ENCODE data around the gene SLC45A1. TPM values are rescaled to one million over a fixed set of nuclear protein-coding genes. Genes with fewer than 3 reads are reported as not detected.

Gene SLC45A1
- total RNA-seq, 2 experiments from 2014 or later: 0.52 to 0.74 TPM

DNA sequence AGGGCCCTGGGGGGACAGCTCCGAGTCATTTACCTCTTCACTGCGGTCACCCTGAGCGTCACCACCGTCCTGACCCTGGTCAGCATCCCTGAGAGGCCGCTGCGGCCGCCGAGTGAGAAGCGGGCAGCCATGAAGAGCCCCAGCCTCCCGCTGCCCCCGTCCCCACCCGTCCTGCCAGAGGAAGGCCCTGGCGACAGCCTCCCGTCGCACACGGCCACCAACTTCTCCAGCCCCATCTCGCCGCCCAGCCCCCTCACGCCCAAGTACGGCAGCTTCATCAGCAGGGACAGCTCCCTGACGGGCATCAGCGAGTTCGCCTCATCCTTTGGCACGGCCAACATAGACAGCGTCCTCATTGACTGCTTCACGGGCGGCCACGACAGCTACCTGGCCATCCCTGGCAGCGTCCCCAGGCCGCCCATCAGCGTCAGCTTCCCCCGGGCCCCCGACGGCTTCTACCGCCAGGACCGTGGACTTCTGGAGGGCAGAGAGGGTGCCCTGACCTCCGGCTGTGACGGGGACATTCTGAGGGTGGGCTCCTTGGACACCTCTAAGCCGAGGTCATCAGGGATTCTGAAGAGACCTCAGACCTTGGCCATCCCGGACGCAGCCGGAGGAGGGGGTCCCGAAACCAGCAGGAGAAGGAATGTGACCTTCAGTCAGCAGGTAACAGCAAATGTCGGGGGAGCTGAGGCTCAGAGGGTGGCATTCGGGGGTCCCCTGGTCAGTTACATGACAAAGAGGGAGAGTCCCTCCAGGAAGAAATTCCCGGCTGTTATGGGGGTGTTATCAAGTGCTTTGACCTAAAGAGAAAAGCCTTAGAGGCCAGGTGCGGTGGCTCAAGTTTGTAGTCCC, 12.6 kb downstream of the SLC45A1 start:
- CTCF ChIA-PET: no interaction called here
- Mint-ChIP-seq H3K4me3 (no peak overlapping the region), H3K27ac (no peak overlapping the region), H3K36me3 (ENCODE audit: low read depth) (no peaks in the 10 kb centered on the region), H3K9me3 (no peaks in the 10 kb centered on the region), H3K4me1 (ENCODE audit: low read depth) (no peaks in the 10 kb centered on the region), H3K27me3 (ENCODE audit: low read depth) (no peaks in the 10 kb centered on the region)
- intact Hi-C loops (cut with micrococcal nuclease): no loop called here
- DNase-seq: no peak

DNA sequence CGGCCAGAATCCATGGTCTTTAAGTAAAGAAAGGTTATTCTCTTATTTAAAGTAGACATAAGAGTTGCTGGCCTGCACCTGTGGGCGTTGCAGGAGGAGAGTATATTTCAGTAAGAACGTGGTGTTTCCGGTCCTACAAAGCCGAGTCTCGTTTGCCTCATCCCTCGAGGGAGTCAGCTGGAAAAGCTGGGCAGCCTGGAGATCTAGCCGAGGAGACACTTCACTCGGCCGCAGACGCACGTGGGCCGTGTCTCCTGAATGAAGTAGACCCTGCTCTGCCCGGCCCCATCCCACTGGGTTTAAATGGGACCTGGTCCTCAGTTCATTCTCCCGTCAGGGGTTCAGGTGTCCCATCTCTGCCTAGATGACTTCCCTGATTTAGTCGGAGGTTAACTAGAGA, 14.9 kb downstream of the SLC45A1 start:
- H3K4me1 Mint-ChIP-seq (ENCODE audit: low read depth): no peaks in the 10 kb centered on the region
- no peak overlapping the region for H3K27ac Mint-ChIP-seq
- H3K4me3 Mint-ChIP-seq: no peak overlapping the region
- no peaks in the 10 kb centered on the region for H3K27me3 Mint-ChIP-seq (ENCODE audit: low read depth)
- peaks cover 2% of the 10 kb centered on the region for H3K36me3 Mint-ChIP-seq (ENCODE audit: low read depth)
- peaks cover 3% of the 10 kb centered on the region for H3K9me3 Mint-ChIP-seq
- no peak for DNase-seq
- intact Hi-C loops (cut with micrococcal nuclease): no loop called here
- CTCF ChIA-PET: no interaction called here

DNA sequence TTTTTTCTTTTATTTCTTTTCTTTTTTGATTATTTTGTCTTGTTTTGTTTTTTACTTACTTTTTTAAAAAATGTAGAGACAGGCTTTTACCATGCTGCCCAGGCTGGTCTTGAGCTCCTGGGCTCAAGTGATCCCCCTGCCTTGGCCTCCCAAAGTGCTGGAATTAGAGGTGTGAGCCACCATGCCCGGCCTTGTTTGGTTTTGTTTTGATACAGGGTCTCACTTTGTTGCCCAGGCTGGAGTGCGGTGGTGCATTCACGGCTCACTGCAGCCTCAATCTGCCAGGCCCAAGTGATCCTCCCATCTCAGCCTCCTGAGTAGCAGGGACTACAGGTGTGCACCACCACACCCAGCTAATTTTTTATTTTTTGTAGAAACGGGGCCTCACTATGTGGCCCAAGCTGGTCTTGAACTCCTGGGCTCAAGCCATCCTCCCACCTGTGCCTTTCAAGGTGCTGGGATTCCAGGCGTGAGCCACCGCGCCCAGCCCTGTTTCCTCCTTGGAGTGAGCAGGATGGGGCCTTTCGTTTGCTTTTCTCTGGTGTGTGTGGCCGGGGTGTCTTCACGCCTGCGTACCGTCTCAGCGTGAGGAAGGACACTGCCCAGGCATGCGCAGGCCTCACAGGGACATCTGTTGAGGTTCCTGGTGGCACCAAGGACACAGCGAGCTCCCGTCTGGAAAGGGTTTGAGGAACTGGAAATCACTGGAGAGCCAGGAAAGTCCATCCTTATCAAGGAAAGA, 15.5 kb downstream of the SLC45A1 start:
- intact Hi-C loops (cut with micrococcal nuclease): no loop called here
- H3K4me1 Mint-ChIP-seq (ENCODE audit: low read depth): no peaks in the 10 kb centered on the region
- DNase-seq: no peak
- CTCF ChIA-PET: interaction anchor here (1.1 kb wide), 1 partner anchor 319 kb away, joined by 3 read pairs; no protein-coding TSS in a partner anchor
- peaks cover 3% of the 10 kb centered on the region for H3K9me3 Mint-ChIP-seq
- H3K27ac Mint-ChIP-seq: no peak overlapping the region
- no peak overlapping the region for H3K4me3 Mint-ChIP-seq
- H3K27me3 Mint-ChIP-seq (ENCODE audit: low read depth): no peaks in the 10 kb centered on the region
- peaks cover 2% of the 10 kb centered on the region for H3K36me3 Mint-ChIP-seq (ENCODE audit: low read depth)

GRCh38 chr1:8334106-8334851, 16.4 kb downstream of the SLC45A1 start:
- Mint-ChIP-seq H3K27me3 (ENCODE audit: low read depth) (no peaks in the 10 kb centered on the region), H3K36me3 (ENCODE audit: low read depth) (peaks cover 2% of the 10 kb centered on the region), H3K27ac (no peak overlapping the region), H3K9me3 (peaks cover 3% of the 10 kb centered on the region), H3K4me3 (no peak overlapping the region), H3K4me1 (ENCODE audit: low read depth) (no peaks in the 10 kb centered on the region)
- CTCF ChIA-PET: interaction anchor here (1.1 kb wide), 1 partner anchor 319 kb away, joined by 3 read pairs; no protein-coding TSS in a partner anchor
- intact Hi-C loops (cut with micrococcal nuclease): no loop called here
- no peak for DNase-seq

DNA sequence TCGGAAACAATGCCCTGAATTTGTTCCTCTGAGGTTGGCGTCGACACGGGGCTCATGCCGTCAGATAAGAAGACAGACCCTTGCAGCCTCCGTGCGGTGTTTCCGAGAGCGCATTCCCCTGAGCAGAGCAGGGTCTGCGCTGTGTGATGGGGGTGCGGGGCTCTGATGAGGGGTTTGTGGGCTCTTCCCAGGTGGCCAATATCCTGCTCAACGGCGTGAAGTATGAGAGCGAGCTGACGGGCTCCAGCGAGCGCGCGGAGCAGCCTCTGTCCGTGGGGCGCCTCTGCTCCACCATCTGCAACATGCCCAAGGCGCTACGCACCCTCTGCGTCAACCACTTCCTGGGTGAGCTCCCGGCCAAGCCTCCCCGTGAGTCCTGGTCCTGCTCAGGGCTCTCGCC, 17.3 kb downstream of the SLC45A1 start:
- no peak for DNase-seq
- CTCF ChIA-PET: no interaction called here
- peaks cover 3% of the 10 kb centered on the region for H3K9me3 Mint-ChIP-seq
- H3K27ac Mint-ChIP-seq: no peak overlapping the region
- no peaks in the 10 kb centered on the region for H3K27me3 Mint-ChIP-seq (ENCODE audit: low read depth)
- peaks cover 2% of the 10 kb centered on the region for H3K36me3 Mint-ChIP-seq (ENCODE audit: low read depth)
- no peaks in the 10 kb centered on the region for H3K4me1 Mint-ChIP-seq (ENCODE audit: low read depth)
- intact Hi-C loops (cut with micrococcal nuclease): no loop called here
- no peak overlapping the region for H3K4me3 Mint-ChIP-seq

- Mint-ChIP-seq H3K9me3 (peaks cover 3% of the 10 kb centered on the region), H3K36me3 (ENCODE audit: low read depth) (peaks cover 2% of the 10 kb centered on the region), H3K27ac (no peak overlapping the region), H3K4me1 (ENCODE audit: low read depth) (no peaks in the 10 kb centered on the region), H3K27me3 (ENCODE audit: low read depth) (no peaks in the 10 kb centered on the region), H3K4me3 (no peak overlapping the region)
- intact Hi-C loops (cut with micrococcal nuclease): no loop called here
- CTCF ChIA-PET: no interaction called here
- DNase-seq: no peak
These were observed 20.0 kb downstream of the SLC45A1 start for GRCh38 chr1:8337776-8338525.

GRCh38 chr1:8338526-8339202, 20.8 kb downstream of the SLC45A1 start:
- DNase-seq: no peak
- intact Hi-C loops (cut with micrococcal nuclease): no loop called here
- Mint-ChIP-seq H3K36me3 (ENCODE audit: low read depth) (peaks cover 2% of the 10 kb centered on the region), H3K27ac (no peak overlapping the region), H3K27me3 (ENCODE audit: low read depth) (no peaks in the 10 kb centered on the region), H3K4me1 (ENCODE audit: low read depth) (no peaks in the 10 kb centered on the region), H3K9me3 (peaks cover 3% of the 10 kb centered on the region), H3K4me3 (no peak overlapping the region)
- CTCF ChIA-PET: no interaction called here

DNA sequence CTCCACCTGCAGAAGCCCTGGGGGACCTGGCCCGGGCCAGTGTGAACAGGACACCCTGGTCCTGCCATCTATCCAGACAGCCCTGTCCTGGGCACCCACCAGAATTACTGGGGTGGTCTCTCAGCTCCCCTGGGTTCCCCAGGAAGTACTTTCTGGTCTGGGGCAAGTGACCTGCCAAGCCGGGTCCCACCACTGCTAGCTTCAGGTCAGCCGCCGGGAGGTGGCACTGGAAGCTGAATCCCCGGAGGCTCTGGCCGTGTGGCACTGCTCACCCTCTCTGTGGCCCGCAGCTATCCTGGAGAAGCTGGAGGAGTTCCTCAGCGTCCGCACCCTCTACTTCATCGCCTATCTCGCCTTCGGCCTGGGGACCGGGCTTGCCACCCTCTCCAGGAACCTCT, 21.3 kb downstream of the SLC45A1 start:
- H3K9me3 Mint-ChIP-seq: peaks cover 3% of the 10 kb centered on the region
- H3K4me1 Mint-ChIP-seq (ENCODE audit: low read depth): no peaks in the 10 kb centered on the region
- no peak overlapping the region for H3K4me3 Mint-ChIP-seq
- no peaks in the 10 kb centered on the region for H3K27me3 Mint-ChIP-seq (ENCODE audit: low read depth)
- no peak overlapping the region for H3K27ac Mint-ChIP-seq
- CTCF ChIA-PET: no interaction called here
- intact Hi-C loops (cut with micrococcal nuclease): no loop called here
- DNase-seq: no peak
- H3K36me3 Mint-ChIP-seq (ENCODE audit: low read depth): peaks cover 2% of the 10 kb centered on the region

DNA sequence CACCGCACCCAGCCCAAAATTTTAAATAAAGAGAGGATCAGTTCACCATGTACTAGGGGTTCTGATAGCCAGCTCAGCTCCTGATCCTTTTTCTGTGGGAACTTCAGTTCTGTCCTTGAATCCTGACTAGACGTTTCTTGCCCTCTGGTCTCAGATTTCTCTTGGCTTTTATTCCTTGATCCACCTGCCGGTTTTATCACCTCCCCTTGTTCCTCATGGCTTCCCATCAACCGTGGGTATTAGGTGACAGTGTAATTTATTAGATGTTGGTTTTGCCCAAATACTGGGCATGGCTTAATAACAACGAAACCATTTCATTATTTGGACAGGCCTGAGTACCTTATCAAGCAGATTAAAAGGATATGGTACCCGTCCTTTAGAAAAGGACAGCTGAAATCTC, 22.5 kb downstream of the SLC45A1 start:
- Mint-ChIP-seq H3K36me3 (ENCODE audit: low read depth) (peaks cover 2% of the 10 kb centered on the region), H3K4me3 (no peak overlapping the region), H3K4me1 (ENCODE audit: low read depth) (no peaks in the 10 kb centered on the region), H3K27me3 (ENCODE audit: low read depth) (no peaks in the 10 kb centered on the region), H3K27ac (no peak overlapping the region), H3K9me3 (peaks cover 3% of the 10 kb centered on the region)
- CTCF ChIA-PET: no interaction called here
- no peak for DNase-seq
- intact Hi-C loops (cut with micrococcal nuclease): no loop called here

DNA sequence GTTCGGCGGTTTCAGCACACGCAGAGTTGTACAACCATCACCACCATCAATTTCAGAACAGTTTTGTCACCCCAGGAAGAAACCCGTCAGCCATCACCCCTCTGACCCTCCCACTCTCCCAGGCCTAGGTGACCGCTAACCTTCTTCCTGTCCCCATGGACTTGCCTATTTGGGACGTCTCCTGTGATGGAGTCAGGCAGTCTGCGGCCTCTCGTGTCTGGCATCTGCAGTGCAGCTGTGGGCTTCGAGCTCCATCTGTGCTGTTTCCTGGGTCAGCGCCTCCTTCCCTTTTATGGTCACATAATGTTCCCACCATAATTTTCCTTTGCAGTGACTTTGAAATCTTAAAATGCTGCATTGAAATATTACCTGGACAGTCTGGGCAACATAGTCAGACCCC, 24.4 kb downstream of the SLC45A1 start:
- intact Hi-C loops (cut with micrococcal nuclease): no loop called here
- Mint-ChIP-seq H3K27ac (no peak overlapping the region), H3K27me3 (ENCODE audit: low read depth) (no peaks in the 10 kb centered on the region), H3K9me3 (no peaks in the 10 kb centered on the region), H3K4me3 (no peak overlapping the region), H3K36me3 (ENCODE audit: low read depth) (no peaks in the 10 kb centered on the region), H3K4me1 (ENCODE audit: low read depth) (no peaks in the 10 kb centered on the region)
- CTCF ChIA-PET: no interaction called here
- no peak for DNase-seq

GRCh38 chr1:8343044-8343443, 25.1 kb downstream of the SLC45A1 start:
- intact Hi-C loops (cut with micrococcal nuclease): no loop called here
- H3K4me3 Mint-ChIP-seq: no peak overlapping the region
- H3K9me3 Mint-ChIP-seq: no peaks in the 10 kb centered on the region
- no peaks in the 10 kb centered on the region for H3K27me3 Mint-ChIP-seq (ENCODE audit: low read depth)
- DNase-seq: no peak
- H3K36me3 Mint-ChIP-seq (ENCODE audit: low read depth): no peaks in the 10 kb centered on the region
- H3K4me1 Mint-ChIP-seq (ENCODE audit: low read depth): no peaks in the 10 kb centered on the region
- no peak overlapping the region for H3K27ac Mint-ChIP-seq
- CTCF ChIA-PET: interaction anchor here (0.6 kb wide), 1 partner anchor 301 kb away, joined by 3 read pairs; no protein-coding TSS in a partner anchor
